Epithelial cell of esophagus (primary cell): ENCODE results near the gene CEP72.
"Not testable (repeated sequence)": the region's sequence is repeated elsewhere in the genome, so short reads cannot be mapped to it uniquely, and the experiment has no call there.

Experiments
- DNase-seq: peaks from one replicate; pipeline ENCODE4 v3.0.0; 2010; ENCODE audit warnings: low read depth
- H3K4me3 ChIP-seq: 2 replicates; pipeline ENCODE4 v1.5.1; 2011; ENCODE audit warnings: mild to moderate bottlenecking, low read length, control low read depth
- TF ChIP-seq, protein P1 (sequence below): IDR thresholded peaks from 2 replicates; pipeline ENCODE4 v1.5.1; 2011; ENCODE audit warnings: low read depth, mild to moderate bottlenecking, low read length, control low read depth, inconsistent platforms; ENCODE audit not compliant: insufficient read depth; ENCODE audit errors: missing control alignments

Gene CEP72

DNA sequence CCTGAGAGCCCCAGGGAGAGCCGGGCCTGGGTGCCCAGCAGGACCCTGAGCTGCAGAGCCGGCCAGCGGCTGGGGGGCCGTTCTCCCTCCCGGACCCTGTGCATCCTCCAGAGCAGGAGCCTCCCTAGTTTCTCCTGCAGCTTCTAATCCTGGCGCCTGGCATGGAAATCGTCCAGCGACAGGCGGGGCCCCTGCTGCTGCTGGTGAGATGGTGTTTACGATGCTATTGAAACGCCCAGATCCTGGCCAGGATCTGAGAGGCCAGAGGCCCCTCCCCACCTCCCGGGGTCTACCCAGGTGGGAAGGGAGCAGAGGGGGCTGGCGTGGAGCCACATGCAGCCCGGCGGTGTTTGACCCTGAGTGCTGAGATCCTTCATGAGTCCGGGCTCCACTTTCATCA is 38.2 kb upstream of the CEP72 start:
- H3K4me3 ChIP-seq, result no peak overlapping the region
- TF ChIP-seq, protein P1, sequence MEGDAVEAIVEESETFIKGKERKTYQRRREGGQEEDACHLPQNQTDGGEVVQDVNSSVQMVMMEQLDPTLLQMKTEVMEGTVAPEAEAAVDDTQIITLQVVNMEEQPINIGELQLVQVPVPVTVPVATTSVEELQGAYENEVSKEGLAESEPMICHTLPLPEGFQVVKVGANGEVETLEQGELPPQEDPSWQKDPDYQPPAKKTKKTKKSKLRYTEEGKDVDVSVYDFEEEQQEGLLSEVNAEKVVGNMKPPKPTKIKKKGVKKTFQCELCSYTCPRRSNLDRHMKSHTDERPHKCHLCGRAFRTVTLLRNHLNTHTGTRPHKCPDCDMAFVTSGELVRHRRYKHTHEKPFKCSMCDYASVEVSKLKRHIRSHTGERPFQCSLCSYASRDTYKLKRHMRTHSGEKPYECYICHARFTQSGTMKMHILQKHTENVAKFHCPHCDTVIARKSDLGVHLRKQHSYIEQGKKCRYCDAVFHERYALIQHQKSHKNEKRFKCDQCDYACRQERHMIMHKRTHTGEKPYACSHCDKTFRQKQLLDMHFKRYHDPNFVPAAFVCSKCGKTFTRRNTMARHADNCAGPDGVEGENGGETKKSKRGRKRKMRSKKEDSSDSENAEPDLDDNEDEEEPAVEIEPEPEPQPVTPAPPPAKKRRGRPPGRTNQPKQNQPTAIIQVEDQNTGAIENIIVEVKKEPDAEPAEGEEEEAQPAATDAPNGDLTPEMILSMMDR, result no peak
- DNase-seq, result no peak

DNA sequence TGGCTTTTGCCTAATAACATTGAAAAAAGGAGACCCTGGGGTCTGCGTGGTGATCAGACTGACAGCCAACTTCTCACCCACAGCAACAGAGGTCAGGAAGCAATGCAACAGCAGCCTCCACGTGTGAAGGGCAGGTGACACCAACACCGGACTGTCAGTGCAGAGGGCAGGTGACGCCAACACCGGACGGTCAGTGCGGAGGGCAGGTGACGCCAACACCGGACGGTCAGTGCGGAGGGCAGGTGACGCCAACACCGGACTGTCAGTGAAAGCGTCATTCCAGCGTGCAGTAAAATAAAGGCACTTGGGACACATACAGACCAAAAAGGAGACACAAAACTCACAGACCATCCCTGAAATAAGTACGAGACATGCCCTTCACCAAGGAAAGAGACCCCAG is 37.2 kb upstream of the CEP72 start:
- DNase-seq, result no peak
- TF ChIP-seq, protein P1, result no peak
- H3K4me3 ChIP-seq, result no peak overlapping the region

DNA sequence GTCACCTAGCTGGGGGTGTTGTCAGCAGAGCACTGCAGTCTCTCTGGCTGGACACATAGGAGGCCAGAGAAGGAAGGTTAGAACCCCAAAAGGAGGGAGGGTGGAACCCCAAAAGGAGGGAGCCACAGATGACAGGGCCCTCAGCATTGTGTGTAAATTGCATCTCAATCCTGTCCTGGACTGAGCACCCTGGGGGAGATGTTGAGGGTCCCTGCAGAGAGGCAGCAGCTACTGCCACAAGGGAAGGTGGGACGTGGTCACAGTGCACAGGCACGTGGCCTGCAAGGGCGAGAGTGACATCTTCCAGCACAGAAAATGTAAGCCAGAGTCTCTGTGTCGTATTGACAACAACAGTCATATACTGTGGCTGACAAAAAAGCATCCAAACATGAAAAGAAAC is 36.5 kb upstream of the CEP72 start:
- H3K4me3 ChIP-seq, result no peak overlapping the region
- no peak for DNase-seq
- TF ChIP-seq, protein P1, result no peak

DNA sequence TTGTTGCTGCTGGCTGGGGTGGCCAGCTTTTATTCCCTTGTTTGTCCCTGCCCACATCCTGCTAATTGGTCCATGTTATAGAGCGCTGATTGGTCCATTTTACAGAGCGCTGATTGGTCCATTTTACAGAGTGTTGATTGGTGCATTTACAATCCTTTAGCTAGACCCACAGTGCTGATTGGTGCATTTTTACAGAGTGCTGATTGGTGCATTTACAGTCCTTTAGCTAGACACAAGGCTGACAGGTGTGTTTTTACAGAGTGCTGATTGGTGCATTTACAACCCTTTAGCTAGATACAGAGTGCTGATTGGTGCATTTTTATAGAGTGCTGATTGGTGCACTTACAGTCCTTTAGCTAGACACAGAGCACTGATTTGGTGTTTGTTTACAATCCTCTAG is 34.9 kb upstream of the CEP72 start:
- DNase-seq, H3K4me3 ChIP-seq: not testable (repeated sequence)

DNA sequence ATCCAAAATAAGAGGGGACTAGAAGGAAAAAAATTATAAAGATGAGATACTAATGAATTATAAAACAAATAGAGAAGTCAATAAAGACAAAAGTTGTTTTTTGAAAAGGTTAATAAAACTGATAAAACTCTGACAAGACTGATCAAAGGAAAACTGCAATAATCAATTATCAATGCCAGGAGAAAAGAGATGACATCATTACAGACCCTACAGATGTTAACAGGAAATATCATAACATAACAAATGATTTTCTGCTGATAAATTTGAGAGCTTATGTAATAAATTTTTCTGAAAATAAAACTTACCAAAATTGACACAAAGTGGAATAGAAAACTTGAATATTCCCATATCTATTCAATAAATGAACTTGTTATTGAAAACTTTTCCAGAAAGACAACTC is 34.3 kb upstream of the CEP72 start:
- TF ChIP-seq, protein P1, result no peak

DNA sequence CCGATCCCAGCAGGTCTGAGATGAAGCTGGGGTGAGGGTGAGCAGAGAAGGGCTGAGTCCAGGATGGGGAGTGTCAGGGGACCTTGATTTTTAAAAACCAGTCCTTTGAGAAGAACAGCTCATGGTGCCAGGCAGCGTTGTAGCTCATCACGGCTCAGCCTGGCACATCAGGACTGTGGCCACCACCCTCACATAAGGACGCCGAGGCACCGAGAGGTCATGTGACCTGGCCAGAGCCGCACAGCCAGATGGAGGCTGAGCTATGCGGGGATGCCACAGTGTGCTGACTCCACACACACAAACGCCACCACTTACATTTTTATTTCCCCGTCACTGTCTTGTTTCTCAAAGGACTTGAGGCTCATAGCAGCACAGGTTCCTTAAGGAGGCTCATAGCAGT is 32.9 kb upstream of the CEP72 start:
- no peak overlapping the region for H3K4me3 ChIP-seq
- no peak for DNase-seq
- TF ChIP-seq, protein P1, result no peak

More for the DNA sequence above, 34.3 kb upstream of the CEP72 start:
- no peak for DNase-seq
- no peak overlapping the region for H3K4me3 ChIP-seq

DNA sequence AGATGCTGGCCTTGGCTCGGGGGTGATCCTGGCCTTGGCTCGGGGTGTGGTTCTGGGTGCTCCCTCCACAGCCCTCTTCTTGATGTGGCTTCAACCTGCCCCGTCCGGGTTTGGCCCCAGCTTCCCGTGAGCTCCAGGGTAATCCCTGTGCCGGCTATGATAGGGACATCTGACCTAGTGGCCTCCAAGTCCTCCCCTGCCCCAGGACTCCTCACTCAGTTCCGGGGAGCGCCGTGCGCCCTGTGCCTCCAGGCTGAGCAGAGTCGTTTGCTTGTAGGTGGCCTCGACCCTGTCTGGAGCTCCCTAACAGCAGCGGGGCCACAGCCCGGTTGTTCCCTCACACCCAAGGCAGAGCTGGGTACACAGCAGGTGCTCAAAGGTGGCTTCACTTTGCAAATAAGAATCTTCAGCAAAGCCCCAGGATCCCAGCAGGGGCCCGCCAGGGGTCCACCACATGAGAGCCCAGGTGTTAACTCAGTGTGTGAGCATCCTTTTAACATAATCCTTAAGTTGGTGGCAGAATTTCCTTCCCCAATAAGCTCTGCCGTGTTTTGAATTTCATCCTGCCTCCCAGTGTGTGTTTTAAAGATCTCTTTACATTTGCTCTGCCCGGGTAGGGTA is 32.3 kb upstream of the CEP72 start:
- H3K4me3 ChIP-seq, result no peak overlapping the region
- DNase-seq, result no peak
- TF ChIP-seq, protein P1, result no peak
